Measurements from ENCODE around the gene CAMK1G. TPM values are rescaled to one million over a fixed set of nuclear protein-coding genes. Genes with fewer than 3 reads are reported as not detected.

CAMK1G gene
- polyA plus RNA-seq, 1 donor from 2014 or later: 3.0 TPM

DNA sequence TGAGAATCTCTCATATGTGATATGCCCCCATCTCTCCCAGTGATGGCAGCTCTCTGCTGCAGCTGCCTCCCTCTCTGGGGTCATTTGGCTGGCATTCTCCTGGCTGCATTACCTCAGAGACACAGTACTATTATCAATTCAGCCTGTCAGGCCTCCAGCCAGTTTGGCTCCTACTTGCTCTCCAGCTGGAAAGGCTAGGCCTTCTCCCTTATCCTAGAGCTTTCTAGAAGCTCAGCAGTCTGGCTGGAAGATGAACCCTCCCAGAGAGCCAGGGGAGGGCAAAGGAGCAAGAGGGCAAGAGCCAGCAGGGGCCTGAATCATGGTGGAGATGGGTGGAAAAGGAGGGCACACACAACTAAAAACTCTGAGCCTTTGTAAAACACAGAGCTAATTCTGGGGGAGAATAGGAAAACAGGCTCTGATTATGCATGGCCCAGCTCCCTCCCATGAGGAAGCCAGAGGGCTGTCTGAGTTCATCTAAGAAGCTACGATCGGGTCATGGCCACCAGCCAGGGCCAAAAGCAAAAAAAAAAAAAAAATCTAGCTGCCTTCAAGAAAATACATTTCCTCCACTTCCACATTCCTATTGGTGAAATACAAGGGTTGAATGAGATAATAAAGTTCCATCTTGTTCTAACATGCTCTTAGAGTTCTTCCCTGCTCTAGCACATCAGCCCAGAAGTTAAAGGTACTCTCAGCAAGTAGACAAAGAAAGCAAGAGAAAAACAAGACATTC lies 59.9 kb downstream of the CAMK1G start:
- Histone ChIP-seq H3K4me2 (ENCODE audit: low read length) (no peak overlapping the region), H3F3A (ENCODE audit: insufficient read depth, low read length, poor library complexity, severe bottlenecking) (no peaks in the 10 kb centered on the region), H3K9me3 (ENCODE audit: low read length) (no peaks in the 10 kb centered on the region), H2AFZ (ENCODE audit: low read depth, low read length) (no peak overlapping the region), H4K20me1 (ENCODE audit: insufficient read depth) (no peaks in the 10 kb centered on the region), H3K79me2 (replicated peaks; ENCODE audit: insufficient read depth, low read length) (no peaks in the 10 kb centered on the region), H3K4me3 (ENCODE audit: low read length) (no peak overlapping the region), H3K27me3 (ENCODE audit: insufficient read depth, low read depth, low read length) (no peaks in the 10 kb centered on the region), H3K9me2 (ENCODE audit: insufficient read depth, low read length) (no peaks in the 10 kb centered on the region), H3K27ac (ENCODE audit: low read length) (no peak overlapping the region), H3K36me3 (ENCODE audit: insufficient read depth, low read length) (no peaks in the 10 kb centered on the region), H3K9ac (ENCODE audit: low read length) (no peak overlapping the region)
- TF ChIP-seq MXI1 (conservative IDR thresholded peaks at IDR 0.05; ENCODE audit: poor library complexity, severe bottlenecking): no peak
- no peak for TF ChIP-seq REST (IDR thresholded peaks at IDR 0.05; ENCODE audit: borderline replicate concordance)
- no peak for TF ChIP-seq TAF1 (IDR thresholded peaks at IDR 0.05; ENCODE audit: low read depth)
- TF ChIP-seq, protein P1, sequence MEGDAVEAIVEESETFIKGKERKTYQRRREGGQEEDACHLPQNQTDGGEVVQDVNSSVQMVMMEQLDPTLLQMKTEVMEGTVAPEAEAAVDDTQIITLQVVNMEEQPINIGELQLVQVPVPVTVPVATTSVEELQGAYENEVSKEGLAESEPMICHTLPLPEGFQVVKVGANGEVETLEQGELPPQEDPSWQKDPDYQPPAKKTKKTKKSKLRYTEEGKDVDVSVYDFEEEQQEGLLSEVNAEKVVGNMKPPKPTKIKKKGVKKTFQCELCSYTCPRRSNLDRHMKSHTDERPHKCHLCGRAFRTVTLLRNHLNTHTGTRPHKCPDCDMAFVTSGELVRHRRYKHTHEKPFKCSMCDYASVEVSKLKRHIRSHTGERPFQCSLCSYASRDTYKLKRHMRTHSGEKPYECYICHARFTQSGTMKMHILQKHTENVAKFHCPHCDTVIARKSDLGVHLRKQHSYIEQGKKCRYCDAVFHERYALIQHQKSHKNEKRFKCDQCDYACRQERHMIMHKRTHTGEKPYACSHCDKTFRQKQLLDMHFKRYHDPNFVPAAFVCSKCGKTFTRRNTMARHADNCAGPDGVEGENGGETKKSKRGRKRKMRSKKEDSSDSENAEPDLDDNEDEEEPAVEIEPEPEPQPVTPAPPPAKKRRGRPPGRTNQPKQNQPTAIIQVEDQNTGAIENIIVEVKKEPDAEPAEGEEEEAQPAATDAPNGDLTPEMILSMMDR (IDR thresholded peaks at IDR 0.05; ENCODE audit: poor library complexity, severe bottlenecking): no peak
- no peak for TF ChIP-seq SMC3 (conservative IDR thresholded peaks at IDR 0.05; ENCODE audit: poor library complexity)
- no peak for TF ChIP-seq EP300 (conservative IDR thresholded peaks at IDR 0.05; ENCODE audit: poor library complexity, severe bottlenecking)

DNA sequence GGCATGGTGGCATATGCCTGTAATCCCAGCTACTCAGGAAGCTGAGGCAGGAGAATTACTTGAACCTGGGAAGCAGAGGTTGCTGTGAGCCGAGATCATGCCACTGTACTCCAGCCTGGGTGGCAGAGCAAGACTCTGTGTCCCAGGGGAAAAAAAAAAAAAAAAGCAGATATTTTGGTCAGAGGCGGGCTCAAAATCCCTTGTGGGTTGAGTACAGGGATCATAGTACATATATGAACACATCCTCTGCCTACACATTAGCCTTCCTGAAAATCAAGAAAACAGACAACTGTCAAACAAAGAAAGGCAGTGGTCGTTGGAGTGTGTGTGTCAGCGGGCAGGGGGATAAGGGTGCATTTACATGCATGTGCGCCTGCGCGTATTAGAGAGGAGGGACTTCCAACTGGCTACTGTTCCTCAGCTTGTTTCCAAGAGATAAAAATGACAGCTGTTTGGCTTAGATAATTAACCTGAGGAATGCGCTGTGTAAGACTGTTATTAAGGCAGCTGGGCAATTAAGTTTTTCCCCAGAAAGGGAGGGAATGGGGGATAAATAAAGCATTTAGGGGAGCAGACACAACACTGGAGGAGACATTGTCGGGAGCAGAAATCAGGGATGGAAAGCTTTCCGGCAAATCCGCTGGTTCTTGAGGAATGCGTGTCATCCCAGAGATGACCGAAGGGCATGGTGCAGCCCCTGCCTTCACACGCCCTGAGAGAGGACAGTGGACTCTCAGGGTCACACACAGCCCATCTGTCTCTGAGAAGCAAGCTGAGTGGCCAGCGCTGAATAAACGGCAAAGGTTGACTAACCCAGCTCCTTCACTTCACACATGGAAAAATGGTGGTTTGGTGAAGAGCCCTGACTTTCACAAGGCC lies 62.3 kb downstream of the CAMK1G start:
- Histone ChIP-seq H2AFZ (ENCODE audit: low read depth, low read length) (no peak overlapping the region), H3K27ac (ENCODE audit: low read length) (no peak overlapping the region), H3K79me2 (replicated peaks; ENCODE audit: insufficient read depth, low read length) (no peaks in the 10 kb centered on the region), H3K4me2 (ENCODE audit: low read length) (no peak overlapping the region), H3K4me3 (ENCODE audit: low read length) (no peak overlapping the region), H3K36me3 (ENCODE audit: insufficient read depth, low read length) (no peaks in the 10 kb centered on the region), H3F3A (ENCODE audit: insufficient read depth, low read length, poor library complexity, severe bottlenecking) (no peaks in the 10 kb centered on the region), H3K9me3 (ENCODE audit: low read length) (no peaks in the 10 kb centered on the region), H3K9me2 (ENCODE audit: insufficient read depth, low read length) (no peaks in the 10 kb centered on the region), H3K9ac (ENCODE audit: low read length) (no peak overlapping the region), H3K27me3 (ENCODE audit: insufficient read depth, low read depth, low read length) (no peaks in the 10 kb centered on the region), H4K20me1 (ENCODE audit: insufficient read depth) (no peaks in the 10 kb centered on the region)
- no peak for TF ChIP-seq TAF1 (IDR thresholded peaks at IDR 0.05; ENCODE audit: low read depth)
- no peak for TF ChIP-seq MXI1 (conservative IDR thresholded peaks at IDR 0.05; ENCODE audit: poor library complexity, severe bottlenecking)
- TF ChIP-seq EZH2 (IDR thresholded peaks at IDR 0.05; ENCODE audit: borderline replicate concordance, insufficient read depth, low read length, poor library complexity, severe bottlenecking): no peak
- no peak for TF ChIP-seq RAD21 (conservative IDR thresholded peaks at IDR 0.05)
- TF ChIP-seq, protein P1 (IDR thresholded peaks at IDR 0.05; ENCODE audit: poor library complexity, severe bottlenecking): no peak
- TF ChIP-seq POLR2AphosphoS5 (IDR thresholded peaks at IDR 0.05): no peak
- TF ChIP-seq REST (IDR thresholded peaks at IDR 0.05; ENCODE audit: borderline replicate concordance): no peak
